COLO668 (cell line): ENCODE results near the gene DENND1B.

Experiments used
- DNase-seq: peaks from one replicate; lab custom pipeline; 2025; ENCODE audit not compliant: unreplicated experiment; lab: John Stamatoyannopoulos, UW

DENND1B gene

GRCh38 chr1:197686702-197687355, 88.5 kb downstream of the DENND1B start:
- no peak for DNase-seq

GRCh38 chr1:197686231-197686630, 89.0 kb downstream of the DENND1B start:
- no peak for DNase-seq

GRCh38 chr1:197685785-197686184, 89.5 kb downstream of the DENND1B start:
- no peak for DNase-seq

- no peak for DNase-seq
These were observed 91.3 kb downstream of the DENND1B start for GRCh38 chr1:197683895-197684553.

GRCh38 chr1:197683280-197683679, 92.0 kb downstream of the DENND1B start:
- DNase-seq, result no peak

GRCh38 chr1:197680311-197680710, 95.0 kb downstream of the DENND1B start:
- no peak for DNase-seq

- no peak for DNase-seq
These were observed 97.5 kb downstream of the DENND1B start for GRCh38 chr1:197677752-197678295.

GRCh38 chr1:197677313-197677712, 98.0 kb downstream of the DENND1B start:
- DNase-seq, result no peak

GRCh38 chr1:197675583-197676208, 99.6 kb downstream of the DENND1B start:
- no peak for DNase-seq

GRCh38 chr1:197674286-197674685, 101.0 kb downstream of the DENND1B start:
- DNase-seq, result no peak

- no peak for DNase-seq
These were observed 102.0 kb downstream of the DENND1B start for GRCh38 chr1:197673292-197673691.

- no peak for DNase-seq
These were observed 102.9 kb downstream of the DENND1B start for GRCh38 chr1:197672347-197672746.

- no peak for DNase-seq
These were observed 103.4 kb downstream of the DENND1B start for GRCh38 chr1:197671920-197672319.

GRCh38 chr1:197671140-197671539, 104.1 kb downstream of the DENND1B start:
- DNase-seq, result no peak

GRCh38 chr1:197666769-197667285, 108.5 kb downstream of the DENND1B start:
- DNase-seq, result no peak

- no peak for DNase-seq
These were observed 110.9 kb downstream of the DENND1B start for GRCh38 chr1:197664391-197664790.

- no peak for DNase-seq
These were observed 111.9 kb downstream of the DENND1B start for GRCh38 chr1:197663162-197663953.

- no peak for DNase-seq
These were observed 114.9 kb downstream of the DENND1B start for GRCh38 chr1:197660389-197660788.

GRCh38 chr1:197659171-197659570, 116.1 kb downstream of the DENND1B start:
- DNase-seq, result no peak

- DNase-seq, result no peak
These were observed 126.1 kb downstream of the DENND1B start for GRCh38 chr1:197649188-197649587.

GRCh38 chr1:197638316-197638715, 137.0 kb downstream of the DENND1B start:
- DNase-seq, result peak; percentile 50
